ENCODE measurements around the gene C21orf58.

GRCh38 chr21:46269466-46269865 lies 54.2 kb downstream of the C21orf58 start:
- no peak for TF ChIP-seq CTCF (IDR thresholded peaks at IDR 0.05)
- no peak for TF ChIP-seq POLR2A (IDR thresholded peaks at IDR 0.05)
